HL-60 (cell line): Measurements from ENCODE around the gene XXYLT1.

Experiments
- CTCF ChIP-seq: IDR thresholded peaks from one replicate; pipeline ENCODE4 v1.5.1; 2011; ENCODE audit warnings: low read length, control low read depth, inconsistent platforms; ENCODE audit not compliant: insufficient read depth
- GABPA ChIP-seq: IDR thresholded peaks from 2 replicates; pipeline ENCODE4 v1.6.1; 2012; ENCODE audit warnings: low read depth
- POLR2AphosphoS5 ChIP-seq: IDR thresholded peaks from 2 replicates; pipeline ENCODE4 v1.6.1; 2012; ENCODE audit warnings: low read depth
- REST ChIP-seq: IDR thresholded peaks from 2 replicates; pipeline ENCODE4 v1.6.1; 2012; ENCODE audit warnings: low read depth; ENCODE audit not compliant: insufficient replicate concordance
- SPI1 ChIP-seq: IDR thresholded peaks from 2 replicates; pipeline ENCODE4 v1.6.1; 2012; ENCODE audit warnings: low read depth, mild to moderate bottlenecking, borderline replicate concordance

- TF ChIP-seq SPI1 (no peak), CTCF (no peak), GABPA (no peak), REST (no peak), POLR2AphosphoS5 (no peak)
Observed at GRCh38 chr3:195080571-195081151, 190.3 kb downstream of the XXYLT1 start.
